ENCODE data around the gene FOXC2. TPM values are rescaled to one million over a fixed set of nuclear protein-coding genes. Genes with fewer than 3 reads are reported as not detected.

FOXC2 gene
- polyA plus RNA-seq, 1 of the 3 experiments (the other 2 are of a cell fraction): 1.3 TPM

DNA sequence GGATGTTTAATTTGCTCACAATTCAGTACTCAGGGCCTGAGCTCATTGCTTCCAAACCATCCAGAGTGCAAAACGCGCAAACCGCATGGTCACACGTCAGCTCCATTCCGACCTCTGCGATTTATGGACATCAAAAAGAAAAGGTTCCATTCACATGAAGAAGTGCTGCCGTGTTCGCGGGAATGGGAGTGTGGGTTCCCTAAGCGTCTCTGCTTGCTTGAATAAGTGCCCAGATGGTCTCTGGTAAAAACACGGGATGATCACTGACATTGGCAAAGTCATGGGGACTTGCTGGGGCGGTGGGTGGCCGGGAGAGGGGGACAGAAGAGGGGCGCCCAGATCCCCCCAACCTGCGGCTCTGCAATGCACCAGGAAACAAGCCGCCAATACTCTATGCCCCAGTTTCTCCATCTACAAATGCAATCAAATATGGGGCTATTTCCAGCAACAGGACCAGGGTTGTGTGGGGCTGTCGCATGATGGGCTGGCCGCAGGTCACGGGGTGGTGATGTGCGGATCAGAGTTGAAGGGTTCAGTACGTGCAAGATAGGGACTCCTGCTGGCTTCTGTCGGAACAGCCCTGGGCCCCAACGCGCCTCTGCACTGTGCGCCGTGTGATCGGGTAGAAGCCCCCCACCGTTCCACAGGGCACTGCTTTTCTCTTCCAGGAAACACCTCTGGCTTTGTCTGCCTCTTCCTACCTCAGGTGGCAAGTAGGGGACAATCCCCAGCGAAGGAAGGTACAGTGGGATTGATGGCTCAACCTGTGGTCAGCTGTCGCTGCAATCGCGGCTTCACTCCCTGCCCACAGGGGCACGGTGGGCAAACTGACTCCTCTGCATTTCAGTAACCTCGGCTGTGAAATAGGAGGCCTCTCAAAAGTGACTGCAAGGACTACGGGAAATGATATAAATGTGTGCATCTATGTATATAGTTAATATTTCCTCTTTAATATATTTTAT, 45.1 kb upstream of the FOXC2 start:
- Histone ChIP-seq H3F3A (replicated peaks; ENCODE audit: insufficient read depth) (no peaks in the 10 kb centered on the region), H3K4me1 (ENCODE audit: control insufficient read depth in 1 of 2, insufficient read depth in 2 of 2, low read depth in 1 of 2, low read length in 1 of 2) (no peaks in the 10 kb centered on the region), H3K79me2 (ENCODE audit: insufficient read depth) (no peaks in the 10 kb centered on the region), H3K9me3 (no peaks in the 10 kb centered on the region), H4K20me1 (ENCODE audit: insufficient read depth) (no peaks in the 10 kb centered on the region), H3K4me3 (ENCODE audit: low read depth in 2 of 2, low read length in 1 of 2) (no peak overlapping the region), H3K9ac (no peak overlapping the region), H3K27ac (ENCODE audit: low read depth in 2 of 2, low read length in 1 of 2) (no peak overlapping the region), H3K36me3 (replicated peaks in 1 of 2; ENCODE audit: control insufficient read depth in 1 of 2, insufficient read depth in 2 of 2, low read length in 1 of 2) (no peaks in the 10 kb centered on the region), H3K27me3 (ENCODE audit: insufficient read depth) (peaks cover 64% of the 10 kb centered on the region), H3K4me2 (no peak overlapping the region), H2AFZ (ENCODE audit: low read depth) (no peak overlapping the region), H3K9me2 (no peaks in the 10 kb centered on the region)
- TF ChIP-seq FOXM1 (IDR thresholded peaks at IDR 0.05; ENCODE audit: low read depth): no peak
- TF ChIP-seq, protein P1, sequence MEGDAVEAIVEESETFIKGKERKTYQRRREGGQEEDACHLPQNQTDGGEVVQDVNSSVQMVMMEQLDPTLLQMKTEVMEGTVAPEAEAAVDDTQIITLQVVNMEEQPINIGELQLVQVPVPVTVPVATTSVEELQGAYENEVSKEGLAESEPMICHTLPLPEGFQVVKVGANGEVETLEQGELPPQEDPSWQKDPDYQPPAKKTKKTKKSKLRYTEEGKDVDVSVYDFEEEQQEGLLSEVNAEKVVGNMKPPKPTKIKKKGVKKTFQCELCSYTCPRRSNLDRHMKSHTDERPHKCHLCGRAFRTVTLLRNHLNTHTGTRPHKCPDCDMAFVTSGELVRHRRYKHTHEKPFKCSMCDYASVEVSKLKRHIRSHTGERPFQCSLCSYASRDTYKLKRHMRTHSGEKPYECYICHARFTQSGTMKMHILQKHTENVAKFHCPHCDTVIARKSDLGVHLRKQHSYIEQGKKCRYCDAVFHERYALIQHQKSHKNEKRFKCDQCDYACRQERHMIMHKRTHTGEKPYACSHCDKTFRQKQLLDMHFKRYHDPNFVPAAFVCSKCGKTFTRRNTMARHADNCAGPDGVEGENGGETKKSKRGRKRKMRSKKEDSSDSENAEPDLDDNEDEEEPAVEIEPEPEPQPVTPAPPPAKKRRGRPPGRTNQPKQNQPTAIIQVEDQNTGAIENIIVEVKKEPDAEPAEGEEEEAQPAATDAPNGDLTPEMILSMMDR (IDR thresholded peaks at IDR 0.05): peak; percentile 21; the same call in 1 of the 2 replicates
- 31% methylated on average over 27 of the region's 35 CpGs for WGBS (ENCODE audit: low lambda C conversion rate)
- POLR2A ChIA-PET: no interaction called here
- DNase-seq: no peak
- CTCF ChIA-PET: interaction anchor here (0.9 to 10.0 kb wide), 14 partner anchors 9 to 700 kb away, joined by 3 to 178 read pairs (median 6); partner anchors contain the start of gene FOXF1

DNA sequence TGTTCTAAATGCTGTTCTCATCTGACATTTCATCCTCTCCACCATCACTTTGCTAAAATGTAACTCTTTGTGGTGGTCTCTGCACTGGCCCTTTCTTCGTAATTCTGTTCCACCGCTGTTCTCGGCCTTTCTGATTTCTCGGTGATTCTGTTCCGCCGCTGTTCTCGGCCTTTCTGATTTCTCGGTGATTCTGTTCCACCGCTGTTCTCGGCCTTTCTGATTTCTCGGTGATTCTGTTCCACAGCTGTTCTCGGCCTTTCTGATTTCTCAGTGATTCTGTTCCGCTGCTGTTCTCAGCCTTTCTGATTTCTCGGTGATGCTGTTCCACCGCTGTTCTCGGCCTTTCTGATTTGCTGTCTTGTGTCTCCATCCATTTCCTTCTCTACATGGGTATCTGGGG, 44.0 kb upstream of the FOXC2 start:
- no peaks in the 10 kb centered on the region for H3K4me1 ChIP-seq (ENCODE audit: control insufficient read depth in 1 of 2, insufficient read depth in 2 of 2, low read depth in 1 of 2, low read length in 1 of 2)
- no peak overlapping the region for H3K9ac ChIP-seq
- no peak for DNase-seq
- 71% methylated on average over 16 of the region's 16 CpGs for WGBS (ENCODE audit: low lambda C conversion rate)
- no peaks in the 10 kb centered on the region for H3K9me3 ChIP-seq
- H3K9me2 ChIP-seq: no peaks in the 10 kb centered on the region
- CTCF ChIA-PET: interaction anchor here (0.9 to 10.0 kb wide), 2 partner anchors 182 to 448 kb away, joined by 3 to 178 read pairs; no protein-coding TSS in a partner anchor
- no peak for TF ChIP-seq FOSL2 (IDR thresholded peaks at IDR 0.05; ENCODE audit: borderline replicate concordance, low read depth)
- no peak for TF ChIP-seq REST (IDR thresholded peaks at IDR 0.05; ENCODE audit: low read depth, low read length)
- no peak for TF ChIP-seq NRF1 (IDR thresholded peaks at IDR 0.05; ENCODE audit: low read depth, low read length)
- no peaks in the 10 kb centered on the region for H3F3A ChIP-seq (replicated peaks; ENCODE audit: insufficient read depth)
- no peaks in the 10 kb centered on the region for H3K79me2 ChIP-seq (ENCODE audit: insufficient read depth)
- no peaks in the 10 kb centered on the region for H4K20me1 ChIP-seq (ENCODE audit: insufficient read depth)
- no peak overlapping the region for H3K4me2 ChIP-seq
- peaks cover 53% of the 10 kb centered on the region for H3K27me3 ChIP-seq (ENCODE audit: insufficient read depth)
- no peak overlapping the region for H3K4me3 ChIP-seq (ENCODE audit: low read depth in 2 of 2, low read length in 1 of 2)
- no peak overlapping the region for H3K27ac ChIP-seq (ENCODE audit: low read depth in 2 of 2, low read length in 1 of 2)
- no peak overlapping the region for H2AFZ ChIP-seq (ENCODE audit: low read depth)
- POLR2A ChIA-PET: no interaction called here
- no peaks in the 10 kb centered on the region for H3K36me3 ChIP-seq (replicated peaks in 1 of 2; ENCODE audit: control insufficient read depth in 1 of 2, insufficient read depth in 2 of 2, low read length in 1 of 2)

Data from SK-N-SH (cell line).